CD4-positive, alpha-beta T cell treated with Interleukin-1 beta for 1 hour (primary cell): ENCODE data around the gene PHYKPL.
"Not testable (repeated sequence)": the region's sequence is repeated elsewhere in the genome, so short reads cannot be mapped to it uniquely, and the experiment has no call there.

Source experiments
- DNase-seq, 2 donors: peaks; one replicate each; pipeline ENCODE4 v3.0.0-alpha.2; 2020 to 2022

Gene PHYKPL

GRCh38 chr5:178205749-178206047 lies 26.9 kb downstream of the PHYKPL start:
- no peak for DNase-seq

- peak; percentile 68 to 71 for DNase-seq
These were observed 27.5 kb downstream of the PHYKPL start for GRCh38 chr5:178204935-178205748.

GRCh38 chr5:178204182-178204934 lies 28.2 kb downstream of the PHYKPL start, which contains the start of gene HNRNPAB:
Gene HNRNPAB, plus strand, starts transcription at chr5:178204533. Its CDS starts 305 bp downstream, at chr5:178204838.
- DNase-seq, result peak; percentile 95 to 97

GRCh38 chr5:178203670-178204181 lies 28.9 kb downstream of the PHYKPL start:
- no peak for DNase-seq

GRCh38 chr5:178202541-178202940 lies 30.1 kb downstream of the PHYKPL start:
- no peak for DNase-seq

GRCh38 chr5:178201927-178202235 lies 30.7 kb downstream of the PHYKPL start:
- no peak for DNase-seq

GRCh38 chr5:178201221-178201926 lies 31.2 kb downstream of the PHYKPL start:
- no peak for DNase-seq

- DNase-seq, result no peak
These were observed 32.8 kb downstream of the PHYKPL start for GRCh38 chr5:178199581-178200434.

GRCh38 chr5:178198706-178199105 lies 33.9 kb downstream of the PHYKPL start:
- DNase-seq, result no peak

- DNase-seq, result not testable (repeated sequence)
These were observed 34.5 kb downstream of the PHYKPL start for GRCh38 chr5:178198151-178198550.

GRCh38 chr5:178196986-178197385 lies 35.6 kb downstream of the PHYKPL start:
- DNase-seq, result no peak

- no peak for DNase-seq
These were observed 36.3 kb downstream of the PHYKPL start for GRCh38 chr5:178196281-178196812.

- DNase-seq, result no peak
These were observed 38.6 kb downstream of the PHYKPL start for GRCh38 chr5:178194026-178194425.

GRCh38 chr5:178193251-178193809 lies 39.3 kb downstream of the PHYKPL start:
- no peak for DNase-seq

GRCh38 chr5:178192787-178193186 lies 39.8 kb downstream of the PHYKPL start:
- no peak for DNase-seq

- DNase-seq, result no peak
These were observed 40.4 kb downstream of the PHYKPL start for GRCh38 chr5:178192244-178192643.

GRCh38 chr5:178191661-178192060 lies 40.9 kb downstream of the PHYKPL start:
- no peak for DNase-seq

- no peak for DNase-seq
These were observed 43.2 kb downstream of the PHYKPL start for GRCh38 chr5:178189433-178189832.

GRCh38 chr5:178187014-178187413 lies 45.6 kb downstream of the PHYKPL start, which contains the start of gene GMCL2:
Gene GMCL2, minus strand, starts transcription at chr5:178187371. Its CDS starts 72 bp downstream, at chr5:178187299.
- no peak for DNase-seq

- DNase-seq, result no peak
These were observed 46.2 kb downstream of the PHYKPL start for GRCh38 chr5:178186427-178186826.

GRCh38 chr5:178182158-178182876 lies 50.3 kb downstream of the PHYKPL start:
- DNase-seq, result no peak
